Measurements from ENCODE around the gene PARS2.
"Not testable (repeated sequence)": the region's sequence is repeated elsewhere in the genome, so short reads cannot be mapped to it uniquely, and the experiment has no call there.

PARS2 gene

GRCh38 chr1:54782588-54782987 is 18.3 kb upstream of the PARS2 start:
- TF ChIP-seq, protein P1, sequence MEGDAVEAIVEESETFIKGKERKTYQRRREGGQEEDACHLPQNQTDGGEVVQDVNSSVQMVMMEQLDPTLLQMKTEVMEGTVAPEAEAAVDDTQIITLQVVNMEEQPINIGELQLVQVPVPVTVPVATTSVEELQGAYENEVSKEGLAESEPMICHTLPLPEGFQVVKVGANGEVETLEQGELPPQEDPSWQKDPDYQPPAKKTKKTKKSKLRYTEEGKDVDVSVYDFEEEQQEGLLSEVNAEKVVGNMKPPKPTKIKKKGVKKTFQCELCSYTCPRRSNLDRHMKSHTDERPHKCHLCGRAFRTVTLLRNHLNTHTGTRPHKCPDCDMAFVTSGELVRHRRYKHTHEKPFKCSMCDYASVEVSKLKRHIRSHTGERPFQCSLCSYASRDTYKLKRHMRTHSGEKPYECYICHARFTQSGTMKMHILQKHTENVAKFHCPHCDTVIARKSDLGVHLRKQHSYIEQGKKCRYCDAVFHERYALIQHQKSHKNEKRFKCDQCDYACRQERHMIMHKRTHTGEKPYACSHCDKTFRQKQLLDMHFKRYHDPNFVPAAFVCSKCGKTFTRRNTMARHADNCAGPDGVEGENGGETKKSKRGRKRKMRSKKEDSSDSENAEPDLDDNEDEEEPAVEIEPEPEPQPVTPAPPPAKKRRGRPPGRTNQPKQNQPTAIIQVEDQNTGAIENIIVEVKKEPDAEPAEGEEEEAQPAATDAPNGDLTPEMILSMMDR (IDR thresholded peaks at IDR 0.05; ENCODE audit: low read depth, low read length, missing control alignments): no peak
- no peak for DNase-seq (ENCODE audit: extremely low read depth, low read depth)
- no peak overlapping the region for H3K4me3 ChIP-seq (replicated peaks; ENCODE audit: low read depth, low read length)

- no peak overlapping the region for H3K4me3 ChIP-seq (replicated peaks; ENCODE audit: low read depth, low read length)
- TF ChIP-seq, protein P1 (IDR thresholded peaks at IDR 0.05; ENCODE audit: low read depth, low read length, missing control alignments): no peak
- no peak for DNase-seq (ENCODE audit: extremely low read depth, low read depth)
These were observed 17.8 kb upstream of the PARS2 start for GRCh38 chr1:54782156-54782555.

DNA sequence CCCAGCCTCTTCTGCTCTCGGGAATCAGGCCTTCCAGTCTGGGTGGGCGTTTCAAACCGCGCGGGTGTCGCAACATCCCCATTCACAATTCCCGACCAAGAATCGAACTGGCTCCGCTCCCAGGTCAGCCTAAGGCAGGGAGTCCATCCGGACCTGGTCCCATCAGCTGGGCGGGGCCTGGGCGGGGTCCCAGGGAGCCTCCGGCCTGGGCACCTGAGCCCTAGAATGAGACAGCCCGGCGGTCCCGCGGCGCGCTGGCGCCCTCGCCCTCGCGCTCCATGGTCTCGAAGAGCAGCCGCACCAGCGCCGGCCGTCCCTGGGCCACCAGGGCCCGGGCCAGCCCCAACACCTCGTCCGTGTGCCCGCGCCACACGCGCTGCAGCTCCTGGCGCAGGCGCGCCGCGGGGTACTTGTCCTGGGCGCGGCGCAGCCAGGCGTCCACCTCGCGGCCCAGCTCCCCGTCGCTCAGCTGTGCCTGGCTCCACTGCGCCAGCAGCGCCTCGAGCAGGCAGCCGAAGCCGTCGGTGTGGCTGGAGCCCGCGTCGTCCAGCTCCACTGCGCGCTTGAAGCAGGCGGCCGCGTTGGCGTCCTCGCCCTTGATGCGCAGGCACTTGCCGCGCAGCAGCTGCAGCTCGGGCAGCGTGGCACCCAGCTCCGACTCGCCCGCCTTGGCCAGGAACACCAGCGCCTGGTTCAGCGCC is 16.9 kb upstream of the PARS2 start:
- H3K4me3 ChIP-seq (replicated peaks; ENCODE audit: low read depth, low read length): no peak overlapping the region
- TF ChIP-seq, protein P1 (IDR thresholded peaks at IDR 0.05; ENCODE audit: low read depth, low read length, missing control alignments): no peak
- DNase-seq (ENCODE audit: extremely low read depth, low read depth): no peak

GRCh38 chr1:54777431-54777830 is 13.1 kb upstream of the PARS2 start:
- no peak for DNase-seq (ENCODE audit: extremely low read depth, low read depth)
- TF ChIP-seq, protein P1 (IDR thresholded peaks at IDR 0.05; ENCODE audit: low read depth, low read length, missing control alignments): no peak
- no peak overlapping the region for H3K4me3 ChIP-seq (replicated peaks; ENCODE audit: low read depth, low read length)

GRCh38 chr1:54777011-54777410 is 12.7 kb upstream of the PARS2 start:
- no peak overlapping the region for H3K4me3 ChIP-seq (replicated peaks; ENCODE audit: low read depth, low read length)
- DNase-seq (ENCODE audit: extremely low read depth, low read depth): no peak
- TF ChIP-seq, protein P1 (IDR thresholded peaks at IDR 0.05; ENCODE audit: low read depth, low read length, missing control alignments): no peak

- not testable (repeated sequence) for DNase-seq (ENCODE audit: extremely low read depth, low read depth); H3K4me3 ChIP-seq (replicated peaks; ENCODE audit: low read depth, low read length)
These were observed 11.8 kb upstream of the PARS2 start for GRCh38 chr1:54775828-54776721.

DNA sequence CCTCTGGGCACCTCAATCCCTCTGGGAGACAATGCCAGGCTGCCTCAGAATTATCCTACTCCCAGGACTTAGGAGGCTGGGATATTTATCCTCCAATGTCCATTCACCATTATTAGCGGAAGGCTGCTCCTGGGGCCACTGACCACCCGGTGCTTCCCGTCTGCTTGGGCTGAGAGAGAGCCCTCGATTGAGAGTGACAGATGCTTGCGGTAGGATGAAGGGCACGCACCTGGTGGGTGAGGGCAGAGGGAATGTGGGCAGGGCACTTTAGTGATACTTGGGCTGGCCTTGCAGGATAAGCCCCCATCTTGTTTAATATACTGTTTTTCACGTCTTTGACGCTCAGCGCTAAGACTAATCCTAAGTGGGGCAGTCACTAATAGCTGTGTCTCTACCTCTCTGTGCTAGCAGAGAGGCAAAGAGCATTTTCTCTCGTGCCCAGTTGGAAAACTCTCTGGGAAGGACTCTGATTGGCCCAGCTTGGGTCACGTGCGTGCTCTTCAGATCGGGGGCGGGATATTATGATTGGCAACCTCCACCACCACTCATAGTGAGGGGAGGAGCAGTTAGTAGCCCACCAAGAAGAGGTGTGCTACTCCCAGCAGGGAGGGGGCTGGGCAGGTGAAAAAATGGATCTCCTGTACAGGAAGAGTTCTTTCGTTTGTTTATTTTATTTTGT is 10.6 kb upstream of the PARS2 start:
- no peak overlapping the region for H3K4me3 ChIP-seq (replicated peaks; ENCODE audit: low read depth, low read length)

More for the DNA sequence above, 10.6 kb upstream of the PARS2 start:
- TF ChIP-seq, protein P1 (IDR thresholded peaks at IDR 0.05; ENCODE audit: low read depth, low read length, missing control alignments): no peak
- no peak for DNase-seq (ENCODE audit: extremely low read depth, low read depth)

All from HFF-Myc (cell line).